ENCODE data around the gene TAS2R39.

GRCh38 chr7:143223784-143224183 is 40.6 kb downstream of the TAS2R39 start:
- no peak for TF ChIP-seq RAD21 (IDR thresholded peaks at IDR 0.05; ENCODE audit: low read depth)
- TF ChIP-seq CREB1 (IDR thresholded peaks at IDR 0.05; ENCODE audit: low read depth): no peak

Measured in Ishikawa (cell line).